ENCODE results near the gene KYNU. TPM values are rescaled to one million over a fixed set of nuclear protein-coding genes. Genes with fewer than 3 reads are reported as not detected.
"Not testable (repeated sequence)": the region's sequence is repeated elsewhere in the genome, so short reads cannot be mapped to it uniquely, and the experiment has no call there.

KYNU gene
- total and polyA plus RNA-seq, 4 donors: 1.2 to 13.5 (median 5.3) TPM

DNA sequence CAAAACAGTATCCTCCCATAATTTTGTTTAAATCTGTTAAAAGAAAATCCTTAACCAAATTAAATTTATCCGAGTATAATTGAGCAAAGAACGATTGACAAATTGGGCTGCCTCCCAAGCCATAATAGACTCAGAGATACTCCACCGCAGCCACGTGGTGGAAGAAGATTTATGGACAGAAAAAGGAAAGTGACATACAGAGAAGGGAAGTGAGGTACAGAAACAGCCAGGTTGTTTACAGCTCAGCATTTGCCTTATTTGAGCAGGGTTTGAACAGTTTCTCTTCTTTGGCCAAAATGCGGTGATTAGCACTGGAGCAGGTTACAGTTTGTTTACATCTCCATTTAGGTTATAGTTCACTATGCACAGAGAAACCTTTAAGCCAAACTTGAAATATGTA lies 60.8 kb downstream of the KYNU start:
- Histone ChIP-seq H3K27ac (ENCODE audit: low read depth in 1 of 2, low read length in 2 of 2) (no peak overlapping the region), H3K36me3 (ENCODE audit: control insufficient read depth in 1 of 2, insufficient read depth in 2 of 2, low read length in 1 of 2) (no peaks in the 10 kb centered on the region), H3K4me1 (ENCODE audit: control insufficient read depth in 1 of 2, insufficient read depth in 2 of 2, low read length in 2 of 2) (no peaks in the 10 kb centered on the region), H3K4me3 (ENCODE audit: low read length in 2 of 2) (no peak overlapping the region), H3K27me3 (ENCODE audit: control insufficient read depth in 1 of 2, insufficient read depth in 2 of 2, low read length in 1 of 2) (no peaks in the 10 kb centered on the region), H3K9me3 (ENCODE audit: control insufficient read depth, low read length) (no peaks in the 10 kb centered on the region)
- WGBS, 2 donors: 58 to 63% methylated on average over 5 of the region's 5 CpGs
- no peak for DNase-seq
- intact Hi-C loops (cut with DNase I): no loop called here
- no peak for ATAC-seq (ENCODE audit: low FRiP score)

DNA sequence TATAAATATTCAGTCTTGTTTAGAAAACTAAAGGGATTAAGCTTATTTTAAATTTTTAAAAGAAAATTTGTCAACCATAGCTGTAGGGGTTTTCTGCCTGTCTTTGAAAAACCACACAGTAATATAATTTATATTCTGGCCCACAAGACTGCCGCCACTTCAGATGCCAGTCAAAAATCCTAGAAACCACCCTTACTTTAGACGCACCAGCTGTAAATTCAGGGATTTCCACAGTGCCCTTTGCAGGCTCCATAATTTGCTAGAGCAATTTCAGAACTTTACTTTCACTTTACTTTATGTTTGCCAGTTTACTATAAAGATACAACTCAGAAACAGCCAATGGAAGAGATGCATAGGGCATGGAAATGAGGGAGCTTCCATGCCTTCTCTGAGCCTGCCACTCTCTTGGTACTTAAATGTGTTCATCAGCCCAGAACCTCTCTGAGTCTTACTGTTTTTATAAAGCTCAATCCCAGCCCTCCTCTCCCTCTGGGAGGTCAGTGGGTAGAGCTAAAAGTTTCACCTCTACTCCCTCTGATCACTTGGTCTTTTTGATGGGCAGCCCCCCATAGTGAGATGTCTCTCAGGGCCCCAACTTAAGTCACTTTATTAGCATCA lies 63.3 kb downstream of the KYNU start:
- DNase-seq: no peak
- no peak for ATAC-seq (ENCODE audit: low FRiP score)
- H3K9me3 ChIP-seq (ENCODE audit: control insufficient read depth, low read length): no peaks in the 10 kb centered on the region
- 38 to 54% methylated on average over 2 of the region's 2 CpGs for WGBS, 2 donors
- no peaks in the 10 kb centered on the region for H3K36me3 ChIP-seq (ENCODE audit: control insufficient read depth in 1 of 2, insufficient read depth in 2 of 2, low read length in 1 of 2)
- intact Hi-C loops (cut with DNase I): no loop called here
- no peaks in the 10 kb centered on the region for H3K4me1 ChIP-seq (ENCODE audit: control insufficient read depth in 1 of 2, insufficient read depth in 2 of 2, low read length in 2 of 2)
- H3K4me3 ChIP-seq (ENCODE audit: low read length in 2 of 2): no peak overlapping the region
- H3K27ac ChIP-seq (ENCODE audit: low read depth in 1 of 2, low read length in 2 of 2): no peak overlapping the region
- no peaks in the 10 kb centered on the region for H3K27me3 ChIP-seq (ENCODE audit: control insufficient read depth in 1 of 2, insufficient read depth in 2 of 2, low read length in 1 of 2)

DNA sequence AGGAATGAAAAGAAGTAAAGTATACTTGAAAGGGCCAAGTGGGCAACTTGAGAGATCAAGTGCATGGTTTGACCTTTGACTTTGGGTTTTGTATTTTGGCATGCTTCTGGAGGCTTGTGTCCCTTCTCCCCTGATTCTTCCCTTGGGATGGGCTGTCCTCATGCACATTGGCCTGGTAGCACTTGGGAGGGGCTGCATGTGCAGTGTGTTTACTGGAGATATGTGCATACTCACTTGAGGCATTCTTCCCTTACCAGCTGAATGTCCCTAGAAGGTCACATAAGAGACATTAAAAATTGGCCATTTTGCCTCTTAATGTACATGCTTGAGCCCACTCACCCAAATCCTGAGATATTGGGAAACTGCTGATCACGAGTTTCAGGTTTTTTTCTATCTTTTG lies 65.2 kb downstream of the KYNU start:
- ATAC-seq (ENCODE audit: low FRiP score) (no peak), DNase-seq (no peak)
- Histone ChIP-seq H3K4me3 (ENCODE audit: low read length in 2 of 2) (no peak overlapping the region), H3K27me3 (ENCODE audit: control insufficient read depth in 1 of 2, insufficient read depth in 2 of 2, low read length in 1 of 2) (no peaks in the 10 kb centered on the region), H3K4me1 (ENCODE audit: control insufficient read depth in 1 of 2, insufficient read depth in 2 of 2, low read length in 2 of 2) (no peaks in the 10 kb centered on the region), H3K9me3 (ENCODE audit: control insufficient read depth, low read length) (no peaks in the 10 kb centered on the region), H3K36me3 (ENCODE audit: control insufficient read depth in 1 of 2, insufficient read depth in 2 of 2, low read length in 1 of 2) (no peaks in the 10 kb centered on the region), H3K27ac (ENCODE audit: low read depth in 1 of 2, low read length in 2 of 2) (no peak overlapping the region)
- 80 to 81% methylated on average over 1 of the region's 1 CpG for WGBS, 2 donors
- intact Hi-C loops (cut with DNase I): no loop called here

DNA sequence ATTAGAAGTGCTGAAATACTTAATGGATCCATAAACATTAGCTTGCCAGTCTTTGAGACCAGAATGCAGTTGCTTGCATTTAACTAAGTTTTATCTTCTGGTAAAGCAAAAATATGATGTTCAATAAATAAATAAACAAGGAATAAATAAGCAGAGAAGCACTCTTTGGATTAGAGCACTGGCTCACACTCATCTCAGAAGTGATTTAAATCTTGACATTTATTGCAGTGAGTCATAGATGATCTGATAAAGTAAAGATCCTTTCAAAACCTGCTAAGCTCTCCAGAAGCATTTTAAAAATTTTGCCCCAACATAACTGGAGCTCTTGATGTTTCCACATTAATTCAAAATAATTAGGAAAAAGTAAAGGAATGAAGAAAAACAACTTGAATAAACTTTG lies 66.8 kb downstream of the KYNU start:
- intact Hi-C loops (cut with DNase I): no loop called here
- Histone ChIP-seq H3K4me3 (ENCODE audit: low read length in 2 of 2) (no peak overlapping the region), H3K27ac (ENCODE audit: low read depth in 1 of 2, low read length in 2 of 2) (no peak overlapping the region), H3K9me3 (ENCODE audit: control insufficient read depth, low read length) (no peaks in the 10 kb centered on the region), H3K4me1 (ENCODE audit: control insufficient read depth in 1 of 2, insufficient read depth in 2 of 2, low read length in 2 of 2) (no peaks in the 10 kb centered on the region), H3K36me3 (ENCODE audit: control insufficient read depth in 1 of 2, insufficient read depth in 2 of 2, low read length in 1 of 2) (no peaks in the 10 kb centered on the region), H3K27me3 (ENCODE audit: control insufficient read depth in 1 of 2, insufficient read depth in 2 of 2, low read length in 1 of 2) (no peaks in the 10 kb centered on the region)
- ATAC-seq (ENCODE audit: low FRiP score) (no peak), DNase-seq (no peak)

DNA sequence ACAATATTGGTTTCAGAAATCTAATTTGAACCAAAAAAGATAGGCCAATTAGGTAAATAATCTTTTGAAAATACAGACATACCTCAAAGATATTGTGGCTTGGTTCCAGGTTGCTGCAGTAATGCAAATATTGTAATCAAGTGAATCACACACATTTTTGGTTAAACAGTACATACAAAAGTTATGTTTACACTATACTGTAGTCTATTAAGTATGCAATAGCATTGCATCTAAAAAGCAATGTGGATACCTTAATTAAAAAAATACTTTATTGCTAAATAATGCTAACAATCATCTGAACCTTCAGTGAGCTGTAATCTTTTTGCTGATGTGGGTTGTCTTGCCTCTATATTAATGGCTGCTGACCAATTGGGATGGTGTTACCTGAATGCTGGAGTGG lies 67.3 kb downstream of the KYNU start:
- DNase-seq (no peak), ATAC-seq (ENCODE audit: low FRiP score) (no peak)
- Histone ChIP-seq H3K9me3 (ENCODE audit: control insufficient read depth, low read length) (no peaks in the 10 kb centered on the region), H3K4me1 (ENCODE audit: control insufficient read depth in 1 of 2, insufficient read depth in 2 of 2, low read length in 2 of 2) (no peaks in the 10 kb centered on the region), H3K4me3 (ENCODE audit: low read length in 2 of 2) (no peak overlapping the region), H3K27ac (ENCODE audit: low read depth in 1 of 2, low read length in 2 of 2) (no peak overlapping the region), H3K27me3 (ENCODE audit: control insufficient read depth in 1 of 2, insufficient read depth in 2 of 2, low read length in 1 of 2) (no peaks in the 10 kb centered on the region), H3K36me3 (ENCODE audit: control insufficient read depth in 1 of 2, insufficient read depth in 2 of 2, low read length in 1 of 2) (no peaks in the 10 kb centered on the region)
- intact Hi-C loops (cut with DNase I): no loop called here

DNA sequence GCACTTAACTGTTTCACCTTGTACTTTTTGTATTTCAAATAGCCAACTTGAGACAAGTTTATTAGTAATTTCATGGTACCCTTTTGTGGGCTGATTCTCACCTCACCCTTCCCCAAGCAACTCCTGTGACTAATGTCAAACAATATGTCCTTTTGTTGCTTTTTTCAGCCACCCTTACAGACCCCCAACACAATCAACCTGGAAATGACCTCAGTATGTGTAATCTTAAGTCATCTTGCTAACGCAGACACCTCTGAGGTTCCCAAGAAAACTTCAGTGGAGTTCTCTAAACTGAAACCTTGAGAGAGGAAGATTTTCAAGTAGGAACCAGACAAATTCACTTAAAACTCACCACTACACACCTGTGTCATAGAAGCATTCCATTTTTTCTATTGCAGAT lies 69.5 kb downstream of the KYNU start:
- no peaks in the 10 kb centered on the region for H3K4me1 ChIP-seq (ENCODE audit: control insufficient read depth in 1 of 2, insufficient read depth in 2 of 2, low read length in 2 of 2)
- no peak overlapping the region for H3K27ac ChIP-seq (ENCODE audit: low read depth in 1 of 2, low read length in 2 of 2)
- no peaks in the 10 kb centered on the region for H3K27me3 ChIP-seq (ENCODE audit: control insufficient read depth in 1 of 2, insufficient read depth in 2 of 2, low read length in 1 of 2)
- WGBS, 2 donors: 46 to 49% methylated on average over 1 of the region's 1 CpG
- H3K9me3 ChIP-seq (ENCODE audit: control insufficient read depth, low read length): no peaks in the 10 kb centered on the region
- no peak overlapping the region for H3K4me3 ChIP-seq (ENCODE audit: low read length in 2 of 2)
- no peak for DNase-seq
- no peaks in the 10 kb centered on the region for H3K36me3 ChIP-seq (ENCODE audit: control insufficient read depth in 1 of 2, insufficient read depth in 2 of 2, low read length in 1 of 2)
- no peak for ATAC-seq (ENCODE audit: low FRiP score)
- intact Hi-C loops (cut with DNase I): no loop called here

DNA sequence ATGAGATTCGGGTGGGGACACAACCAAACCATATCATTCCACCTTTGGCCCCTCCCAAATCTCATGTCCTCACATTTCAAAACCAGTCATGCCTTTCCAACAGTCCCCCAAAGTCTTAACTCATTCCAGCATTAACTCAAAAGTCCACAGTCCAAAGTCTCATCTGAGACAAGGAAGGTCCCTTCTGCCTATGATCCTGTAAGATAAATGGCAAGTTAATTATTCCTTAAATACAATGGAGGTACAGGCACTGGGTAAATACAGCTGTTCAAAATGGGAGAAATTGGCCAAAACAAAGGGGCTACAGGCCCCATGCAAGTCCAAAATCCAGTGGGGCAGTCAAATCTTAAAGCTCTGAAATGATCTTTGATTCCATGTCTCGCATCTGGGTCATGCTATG lies 71.3 kb downstream of the KYNU start:
- intact Hi-C loops (cut with DNase I); H3K4me1 ChIP-seq (ENCODE audit: control insufficient read depth in 1 of 2, insufficient read depth in 2 of 2, low read length in 2 of 2); ATAC-seq (ENCODE audit: low FRiP score); H3K4me3 ChIP-seq (ENCODE audit: low read length in 2 of 2); DNase-seq; H3K27ac ChIP-seq (ENCODE audit: low read depth in 1 of 2, low read length in 2 of 2); H3K9me3 ChIP-seq (ENCODE audit: control insufficient read depth, low read length); H3K27me3 ChIP-seq (ENCODE audit: control insufficient read depth in 1 of 2, insufficient read depth in 2 of 2, low read length in 1 of 2); H3K36me3 ChIP-seq (ENCODE audit: control insufficient read depth in 1 of 2, insufficient read depth in 2 of 2, low read length in 1 of 2): not testable (repeated sequence)
- 67 to 75% methylated on average over 2 of the region's 2 CpGs for WGBS, 2 donors

DNA sequence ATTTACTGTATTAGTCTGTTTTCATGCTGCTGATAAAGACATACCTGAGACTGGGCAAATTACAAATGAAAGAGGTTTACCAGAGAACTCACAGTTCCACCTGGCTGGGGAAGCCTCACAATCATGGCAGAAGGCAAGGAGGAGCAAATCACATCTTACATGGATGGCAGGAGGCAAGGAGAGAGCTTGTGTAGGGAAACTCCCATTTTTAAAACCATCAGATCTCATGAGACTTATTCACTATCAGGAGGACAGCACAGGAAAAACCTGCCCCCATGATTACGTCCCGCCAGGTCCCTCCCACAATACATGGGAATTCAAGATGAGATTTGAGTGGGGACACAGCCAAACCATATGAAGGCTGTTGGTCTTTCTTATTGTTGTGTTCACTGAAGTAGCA lies 72.9 kb downstream of the KYNU start:
- H3K27me3 ChIP-seq (ENCODE audit: control insufficient read depth in 1 of 2, insufficient read depth in 2 of 2, low read length in 1 of 2); DNase-seq; H3K9me3 ChIP-seq (ENCODE audit: control insufficient read depth, low read length); intact Hi-C loops (cut with DNase I); H3K4me1 ChIP-seq (ENCODE audit: control insufficient read depth in 1 of 2, insufficient read depth in 2 of 2, low read length in 2 of 2); H3K36me3 ChIP-seq (ENCODE audit: control insufficient read depth in 1 of 2, insufficient read depth in 2 of 2, low read length in 1 of 2); H3K4me3 ChIP-seq (ENCODE audit: low read length in 2 of 2); H3K27ac ChIP-seq (ENCODE audit: low read depth in 1 of 2, low read length in 2 of 2); ATAC-seq (ENCODE audit: low FRiP score): not testable (repeated sequence)
- 92 to 94% methylated on average over 2 of the region's 2 CpGs for WGBS, 2 donors

DNA sequence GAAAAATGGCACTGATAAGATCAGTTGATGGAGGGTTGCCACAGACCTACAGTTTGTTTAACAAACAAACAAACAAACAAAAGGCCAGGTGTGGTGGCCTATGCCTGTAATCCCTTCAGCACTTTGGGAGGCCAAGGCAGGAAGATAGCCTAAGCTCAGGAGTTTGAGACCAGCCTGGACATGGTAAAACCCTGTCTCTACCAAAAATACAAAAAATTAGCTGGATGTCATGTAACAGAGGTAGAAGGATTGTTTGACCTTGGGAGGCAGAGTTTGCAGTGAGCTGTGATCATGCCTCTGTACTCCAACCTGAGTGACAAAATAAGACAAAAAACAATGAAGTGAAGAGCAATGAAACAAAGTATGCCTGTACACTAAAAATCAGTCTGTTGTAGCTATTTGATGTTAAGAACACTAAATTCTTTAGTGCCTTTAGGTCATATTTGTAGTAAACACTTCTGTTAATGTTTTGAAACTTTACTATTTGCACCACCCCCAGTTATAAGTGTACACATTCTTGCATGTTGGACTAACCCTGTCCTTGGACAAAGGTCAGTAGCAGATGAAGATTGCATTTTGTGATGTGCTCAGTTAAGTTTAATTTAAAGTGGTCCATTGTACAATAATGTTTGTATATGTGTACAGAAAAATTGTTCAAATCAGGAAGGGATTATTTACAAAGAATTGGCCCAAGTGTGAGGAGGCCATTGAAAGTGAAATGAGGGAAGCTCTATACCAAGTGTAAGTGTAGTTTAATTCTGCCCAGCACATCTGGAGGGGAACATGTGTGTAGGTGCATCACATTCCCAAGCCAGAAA lies 73.9 kb downstream of the KYNU start:
- Histone ChIP-seq H3K27ac (ENCODE audit: low read depth in 1 of 2, low read length in 2 of 2) (no peak overlapping the region), H3K4me3 (ENCODE audit: low read length in 2 of 2) (no peak overlapping the region), H3K27me3 (ENCODE audit: control insufficient read depth in 1 of 2, insufficient read depth in 2 of 2, low read length in 1 of 2) (no peaks in the 10 kb centered on the region), H3K9me3 (ENCODE audit: control insufficient read depth, low read length) (no peaks in the 10 kb centered on the region), H3K36me3 (ENCODE audit: control insufficient read depth in 1 of 2, insufficient read depth in 2 of 2, low read length in 1 of 2) (no peaks in the 10 kb centered on the region), H3K4me1 (ENCODE audit: control insufficient read depth in 1 of 2, insufficient read depth in 2 of 2, low read length in 2 of 2) (no peaks in the 10 kb centered on the region)
- DNase-seq (no peak), ATAC-seq (ENCODE audit: low FRiP score) (no peak)
- intact Hi-C loops (cut with DNase I): no loop called here

All from aorta (tissue), 5 donors.